ENCODE results near the gene PHF14. TPM values are rescaled to one million over a fixed set of nuclear protein-coding genes. Genes with fewer than 3 reads are reported as not detected.

Gene PHF14
- total RNA-seq, 1 experiment from 2014 or later, result 50.8 TPM

GRCh38 chr7:11083214-11083568, 109.5 kb downstream of the PHF14 start:
- no CpG with 5 or more reads among the region's 7 CpGs for WGBS (ENCODE audit: extremely low coverage, insufficient read length, low lambda C conversion rate)
- no peak overlapping the region for H4K5ac ChIP-seq (ENCODE audit: insufficient read length, low read depth, low read length)
- no peaks in the 10 kb centered on the region for H3K79me1 ChIP-seq (ENCODE audit: insufficient read depth, low read depth, low read length, poor library complexity, severe bottlenecking)
- no peaks in the 10 kb centered on the region for H4K20me1 ChIP-seq (ENCODE audit: control insufficient read depth, insufficient read depth, insufficient read length)
- H3K27ac ChIP-seq (ENCODE audit: insufficient read length, low read depth, low read length), result no peak overlapping the region
- Mint-ChIP-seq H3K36me3 (ENCODE audit: insufficient read depth in 1 of 3, low read depth in 3 of 3) (peaks cover 10 to 25% (median 24%) of the 10 kb centered on the region in 3 experiments; a peak in 6 of 7 replicates), H3K27me3 (ENCODE audit: low read depth) (no peaks in the 10 kb centered on the region), H3K27ac (peak overlapping the region in 2 of 3 experiments; percentile 73 to 97; a peak in 4 of 7 replicates), H3K4me1 (peaks cover 7% of the 10 kb centered on the region in 2 experiments), H3K4me3 (no peak overlapping the region; a peak in 1 of 5 replicates), H3K9me3 (peaks cover 4 to 13% of the 10 kb centered on the region in 2 experiments; a peak in 3 of 5 replicates)
- H3K56ac ChIP-seq (ENCODE audit: insufficient read length, low read depth, low read length), result no peak overlapping the region
- no peak overlapping the region; the same call in 1 of the 2 replicates for H3K14ac ChIP-seq (ENCODE audit: insufficient read depth, low read length)
- H3K23ac ChIP-seq (ENCODE audit: insufficient read length, low read depth, low read length), result no peak overlapping the region
- no peak overlapping the region for H2AFZ ChIP-seq (ENCODE audit: low read length)
- H3K18ac ChIP-seq (ENCODE audit: insufficient read length, low read depth, low read length), result peak overlapping the region; percentile 81
- no peak overlapping the region for H4K8ac ChIP-seq (replicated peaks; ENCODE audit: insufficient read length, low read depth, low read length)
- no peak overlapping the region for H2BK5ac ChIP-seq (ENCODE audit: insufficient read length, low read length)
- H3K9ac ChIP-seq (ENCODE audit: extremely low read depth, insufficient read length, low read length), result no peak overlapping the region
- H2BK15ac ChIP-seq (ENCODE audit: low read depth, low read length), result no peak overlapping the region
- TF ChIP-seq CTCF (conservative IDR thresholded peaks at IDR 0.05), result no peak
- H3K79me2 ChIP-seq (ENCODE audit: insufficient read depth, low read length), result no peaks in the 10 kb centered on the region
- peak overlapping the region; percentile 86 for H2BK120ac ChIP-seq (ENCODE audit: low read depth, low read length, poor library complexity, severe bottlenecking)
- H2BK12ac ChIP-seq (ENCODE audit: insufficient read length, low read depth, low read length), result no peak overlapping the region
- H4K91ac ChIP-seq (ENCODE audit: insufficient read length, low read depth, low read length), result no peak overlapping the region
- H2BK20ac ChIP-seq (ENCODE audit: low read depth, low read length, poor library complexity, severe bottlenecking), result no peak overlapping the region
- no peak overlapping the region for H3K4me2 ChIP-seq (ENCODE audit: insufficient read depth, insufficient read length, low read length)
- H3T11ph ChIP-seq (ENCODE audit: low read length), result no peak overlapping the region
- H3K4ac ChIP-seq (ENCODE audit: low read depth, low read length), result no peak overlapping the region
- H3K4me1 ChIP-seq (ENCODE audit: insufficient read depth, low read length), result no peaks in the 10 kb centered on the region; the same call in 1 of the 2 replicates
- no peaks in the 10 kb centered on the region for H3K27me3 ChIP-seq (ENCODE audit: insufficient read depth, low read length)
- no peaks in the 10 kb centered on the region for H3K9me3 ChIP-seq (ENCODE audit: control insufficient read depth, low read depth, low read length)
- DNase-seq, result no peak
- no peaks in the 10 kb centered on the region for H3K23me2 ChIP-seq (ENCODE audit: insufficient read length, low read depth, low read length, poor library complexity, severe bottlenecking)
- no peak overlapping the region for H2AK5ac ChIP-seq (ENCODE audit: insufficient read length, low read length)

Data from H9 (cell line).